ENCODE data around the gene BCAN. TPM values are rescaled to one million over a fixed set of nuclear protein-coding genes. Genes with fewer than 3 reads are reported as not detected.

BCAN gene
- total RNA-seq, 1 experiment from 2014 or later, result 3.6 TPM

DNA sequence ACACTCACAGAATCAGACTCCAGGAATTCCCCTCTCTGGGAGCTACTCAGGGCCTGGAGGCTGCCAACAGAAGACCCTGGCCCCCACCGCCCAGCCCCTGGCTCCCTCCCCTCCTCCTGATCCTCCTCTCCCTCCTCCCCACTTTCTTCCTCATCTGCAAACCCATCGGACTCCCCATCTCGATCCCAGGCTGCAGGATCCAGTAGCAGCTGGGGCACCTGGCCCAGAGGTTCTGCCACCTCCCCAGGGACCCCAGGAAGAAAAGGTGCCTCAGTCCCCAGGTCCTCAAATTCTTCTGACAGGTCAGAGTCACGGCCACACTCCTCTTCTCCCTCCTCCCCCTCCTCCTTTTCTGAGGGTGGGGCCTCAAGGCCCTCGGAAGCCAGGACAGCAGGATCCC lies 27.9 kb downstream of the BCAN start:
- H3K4me1 Mint-ChIP-seq, result peaks cover 88% of the 10 kb centered on the region
- POLR2A ChIA-PET, result interaction anchor here (1.2 kb wide), 1 partner anchor 37 kb away, joined by 3 read pairs; no protein-coding TSS in a partner anchor
- DNase-seq (ENCODE audit: low spot score) (no peak), ATAC-seq (no peak)
- TF ChIP-seq ZNF232 (CRISPR knock-in tag; IDR thresholded peaks at IDR 0.05), result no peak
- peak; percentile 88 for TF ChIP-seq ZNF263 (CRISPR knock-in tag; IDR thresholded peaks at IDR 0.05; ENCODE audit: low read depth)
- CTCF ChIA-PET, result interaction anchor here (0.7 to 4.1 kb wide), 5 partner anchors 8 to 46 kb away, joined by 3 to 17 read pairs (median 6); partner anchors contain the start of gene NES
- H3K27ac Mint-ChIP-seq, result no peak overlapping the region
- H3K27me3 Mint-ChIP-seq (ENCODE audit: low read depth), result peaks cover 4% of the 10 kb centered on the region; the same call in 1 of the 2 replicates
- H3K36me3 Mint-ChIP-seq, result peaks cover 27% of the 10 kb centered on the region
- H3K9me3 Mint-ChIP-seq, result peaks cover 11% of the 10 kb centered on the region
- no peak overlapping the region for H3K4me3 Mint-ChIP-seq

DNA sequence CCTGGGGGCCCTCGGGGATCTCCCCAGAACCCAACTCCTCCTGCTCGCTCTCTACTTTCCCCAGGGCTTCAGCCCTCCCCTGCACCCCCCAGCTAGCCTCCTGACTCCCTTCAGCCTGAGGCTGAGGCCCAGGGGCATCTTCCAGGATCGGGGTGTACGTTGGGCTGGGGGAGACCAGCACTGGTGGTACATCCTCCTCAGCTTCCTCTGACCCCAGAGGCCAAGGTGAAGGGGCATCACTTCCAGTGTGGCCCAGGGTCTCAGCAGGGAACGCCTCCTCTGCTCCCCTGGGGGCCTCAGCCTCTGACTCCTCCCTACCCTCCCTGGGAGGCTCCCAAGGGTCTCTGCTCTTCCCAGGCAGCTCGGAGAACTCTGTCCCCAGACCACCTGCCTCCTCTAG lies 28.4 kb downstream of the BCAN start:
- Mint-ChIP-seq H3K9me3 (peaks cover 11% of the 10 kb centered on the region), H3K36me3 (peaks cover 27% of the 10 kb centered on the region), H3K27ac (no peak overlapping the region), H3K4me1 (peaks cover 89% of the 10 kb centered on the region), H3K4me3 (no peak overlapping the region), H3K27me3 (ENCODE audit: low read depth) (peaks cover 4% of the 10 kb centered on the region; the same call in 1 of the 2 replicates)
- ChIA-PET POLR2A (interaction anchor here (1.2 to 1.8 kb wide), 2 partner anchors 9 to 37 kb away, joined by 3 to 5 read pairs; no protein-coding TSS in a partner anchor), CTCF (interaction anchor here (0.7 to 4.1 kb wide), 6 partner anchors 8 to 46 kb away, joined by 3 to 15 read pairs (median 4); no protein-coding TSS in a partner anchor)
- ATAC-seq (no peak), DNase-seq (ENCODE audit: low spot score) (no peak)
- TF ChIP-seq, protein P1, sequence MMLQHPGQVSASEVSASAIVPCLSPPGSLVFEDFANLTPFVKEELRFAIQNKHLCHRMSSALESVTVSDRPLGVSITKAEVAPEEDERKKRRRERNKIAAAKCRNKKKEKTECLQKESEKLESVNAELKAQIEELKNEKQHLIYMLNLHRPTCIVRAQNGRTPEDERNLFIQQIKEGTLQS (CRISPR knock-in tag; conservative IDR thresholded peaks at IDR 0.05), result no peak
- TF ChIP-seq FOXJ3 (CRISPR knock-in tag; IDR thresholded peaks at IDR 0.05; ENCODE audit: borderline replicate concordance) (no peak), ZNF232 (CRISPR knock-in tag; IDR thresholded peaks at IDR 0.05) (no peak), ETV6 (CRISPR knock-in tag; IDR thresholded peaks at IDR 0.05) (no peak), NR1H2 (CRISPR knock-in tag; IDR thresholded peaks at IDR 0.05) (no peak), HMGA2 (CRISPR knock-in tag; IDR thresholded peaks at IDR 0.05) (no peak), ZNF263 (CRISPR knock-in tag; IDR thresholded peaks at IDR 0.05; ENCODE audit: low read depth) (no peak), NR2C2 (CRISPR knock-in tag; IDR thresholded peaks at IDR 0.05) (no peak), MXD4 (CRISPR knock-in tag; IDR thresholded peaks at IDR 0.05; ENCODE audit: borderline replicate concordance) (no peak), FOXP1 (CRISPR knock-in tag; IDR thresholded peaks at IDR 0.05; ENCODE audit: borderline replicate concordance) (no peak)
- TF ChIP-seq, protein P2, sequence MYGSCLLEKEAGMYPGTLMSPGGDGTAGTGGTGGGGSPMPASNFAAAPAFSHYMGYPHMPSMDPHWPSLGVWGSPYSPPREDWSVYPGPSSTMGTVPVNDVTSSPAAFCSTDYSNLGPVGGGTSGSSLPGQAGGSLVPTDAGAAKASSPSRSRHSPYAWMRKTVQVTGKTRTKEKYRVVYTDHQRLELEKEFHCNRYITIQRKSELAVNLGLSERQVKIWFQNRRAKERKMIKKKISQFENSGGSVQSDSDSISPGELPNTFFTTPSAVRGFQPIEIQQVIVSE (CRISPR knock-in tag; IDR thresholded peaks at IDR 0.05; ENCODE audit: borderline replicate concordance), result no peak
- TF ChIP-seq, protein P3, sequence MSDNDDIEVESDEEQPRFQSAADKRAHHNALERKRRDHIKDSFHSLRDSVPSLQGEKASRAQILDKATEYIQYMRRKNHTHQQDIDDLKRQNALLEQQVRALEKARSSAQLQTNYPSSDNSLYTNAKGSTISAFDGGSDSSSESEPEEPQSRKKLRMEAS (CRISPR knock-in tag; IDR thresholded peaks at IDR 0.05), result no peak
- TF ChIP-seq, protein P4, sequence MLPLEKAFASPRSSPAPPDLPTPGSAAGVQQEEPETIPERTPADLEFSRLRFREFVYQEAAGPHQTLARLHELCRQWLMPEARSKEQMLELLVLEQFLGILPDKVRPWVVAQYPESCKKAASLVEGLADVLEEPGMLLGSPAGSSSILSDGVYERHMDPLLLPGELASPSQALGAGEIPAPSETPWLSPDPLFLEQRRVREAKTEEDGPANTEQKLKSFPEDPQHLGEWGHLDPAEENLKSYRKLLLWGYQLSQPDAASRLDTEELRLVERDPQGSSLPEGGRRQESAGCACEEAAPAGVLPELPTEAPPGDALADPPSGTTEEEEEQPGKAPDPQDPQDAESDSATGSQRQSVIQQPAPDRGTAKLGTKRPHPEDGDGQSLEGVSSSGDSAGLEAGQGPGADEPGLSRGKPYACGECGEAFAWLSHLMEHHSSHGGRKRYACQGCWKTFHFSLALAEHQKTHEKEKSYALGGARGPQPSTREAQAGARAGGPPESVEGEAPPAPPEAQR (CRISPR knock-in tag; IDR thresholded peaks at IDR 0.05), result no peak
- TF ChIP-seq, protein P5, sequence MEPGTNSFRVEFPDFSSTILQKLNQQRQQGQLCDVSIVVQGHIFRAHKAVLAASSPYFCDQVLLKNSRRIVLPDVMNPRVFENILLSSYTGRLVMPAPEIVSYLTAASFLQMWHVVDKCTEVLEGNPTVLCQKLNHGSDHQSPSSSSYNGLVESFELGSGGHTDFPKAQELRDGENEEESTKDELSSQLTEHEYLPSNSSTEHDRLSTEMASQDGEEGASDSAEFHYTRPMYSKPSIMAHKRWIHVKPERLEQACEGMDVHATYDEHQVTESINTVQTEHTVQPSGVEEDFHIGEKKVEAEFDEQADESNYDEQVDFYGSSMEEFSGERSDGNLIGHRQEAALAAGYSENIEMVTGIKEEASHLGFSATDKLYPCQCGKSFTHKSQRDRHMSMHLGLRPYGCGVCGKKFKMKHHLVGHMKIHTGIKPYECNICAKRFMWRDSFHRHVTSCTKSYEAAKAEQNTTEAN (CRISPR knock-in tag; IDR thresholded peaks at IDR 0.05), result no peak
- TF ChIP-seq, protein P6, sequence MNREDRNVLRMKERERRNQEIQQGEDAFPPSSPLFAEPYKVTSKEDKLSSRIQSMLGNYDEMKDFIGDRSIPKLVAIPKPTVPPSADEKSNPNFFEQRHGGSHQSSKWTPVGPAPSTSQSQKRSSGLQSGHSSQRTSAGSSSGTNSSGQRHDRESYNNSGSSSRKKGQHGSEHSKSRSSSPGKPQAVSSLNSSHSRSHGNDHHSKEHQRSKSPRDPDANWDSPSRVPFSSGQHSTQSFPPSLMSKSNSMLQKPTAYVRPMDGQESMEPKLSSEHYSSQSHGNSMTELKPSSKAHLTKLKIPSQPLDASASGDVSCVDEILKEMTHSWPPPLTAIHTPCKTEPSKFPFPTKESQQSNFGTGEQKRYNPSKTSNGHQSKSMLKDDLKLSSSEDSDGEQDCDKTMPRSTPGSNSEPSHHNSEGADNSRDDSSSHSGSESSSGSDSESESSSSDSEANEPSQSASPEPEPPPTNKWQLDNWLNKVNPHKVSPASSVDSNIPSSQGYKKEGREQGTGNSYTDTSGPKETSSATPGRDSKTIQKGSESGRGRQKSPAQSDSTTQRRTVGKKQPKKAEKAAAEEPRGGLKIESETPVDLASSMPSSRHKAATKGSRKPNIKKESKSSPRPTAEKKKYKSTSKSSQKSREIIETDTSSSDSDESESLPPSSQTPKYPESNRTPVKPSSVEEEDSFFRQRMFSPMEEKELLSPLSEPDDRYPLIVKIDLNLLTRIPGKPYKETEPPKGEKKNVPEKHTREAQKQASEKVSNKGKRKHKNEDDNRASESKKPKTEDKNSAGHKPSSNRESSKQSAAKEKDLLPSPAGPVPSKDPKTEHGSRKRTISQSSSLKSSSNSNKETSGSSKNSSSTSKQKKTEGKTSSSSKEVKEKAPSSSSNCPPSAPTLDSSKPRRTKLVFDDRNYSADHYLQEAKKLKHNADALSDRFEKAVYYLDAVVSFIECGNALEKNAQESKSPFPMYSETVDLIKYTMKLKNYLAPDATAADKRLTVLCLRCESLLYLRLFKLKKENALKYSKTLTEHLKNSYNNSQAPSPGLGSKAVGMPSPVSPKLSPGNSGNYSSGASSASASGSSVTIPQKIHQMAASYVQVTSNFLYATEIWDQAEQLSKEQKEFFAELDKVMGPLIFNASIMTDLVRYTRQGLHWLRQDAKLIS (CRISPR knock-in tag; IDR thresholded peaks at IDR 0.05; ENCODE audit: borderline replicate concordance), result no peak
